Stimulated activated CD8-positive, alpha-beta memory T cell treated with anti-CD3 and anti-CD28 coated beads, Interleukin-4, amount 100 ng/mL, for 24 hours (primary cell): ENCODE data around the gene MAGI2.

Experiments used
- DNase-seq: peaks from one replicate; pipeline ENCODE4 v3.0.0-alpha.2; 2020; ENCODE audit warnings: low read depth

Gene MAGI2

DNA sequence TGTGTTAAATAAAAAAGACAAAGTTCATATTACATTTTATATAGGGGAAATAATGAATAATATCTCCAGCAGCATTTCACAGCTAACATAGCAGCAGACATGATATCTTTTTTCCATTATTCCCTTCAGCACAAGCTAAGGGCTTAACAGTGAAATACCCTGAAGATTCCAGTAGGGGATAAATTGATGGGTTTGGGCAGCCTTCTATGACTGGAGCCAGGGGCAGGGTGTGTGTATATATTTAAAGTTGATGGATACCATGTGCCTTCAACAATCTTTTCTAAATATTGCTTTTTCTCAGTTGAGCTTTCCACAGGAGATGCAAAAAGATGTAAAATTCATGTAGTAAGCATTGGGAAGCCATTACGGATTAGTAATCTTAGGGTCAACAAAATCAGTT lies 151.2 kb downstream of the MAGI2 start:
- no peak for DNase-seq

- no peak for DNase-seq
Measured at GRCh38 chr7:79301419-79301818, 152.0 kb downstream of the MAGI2 start.

DNA sequence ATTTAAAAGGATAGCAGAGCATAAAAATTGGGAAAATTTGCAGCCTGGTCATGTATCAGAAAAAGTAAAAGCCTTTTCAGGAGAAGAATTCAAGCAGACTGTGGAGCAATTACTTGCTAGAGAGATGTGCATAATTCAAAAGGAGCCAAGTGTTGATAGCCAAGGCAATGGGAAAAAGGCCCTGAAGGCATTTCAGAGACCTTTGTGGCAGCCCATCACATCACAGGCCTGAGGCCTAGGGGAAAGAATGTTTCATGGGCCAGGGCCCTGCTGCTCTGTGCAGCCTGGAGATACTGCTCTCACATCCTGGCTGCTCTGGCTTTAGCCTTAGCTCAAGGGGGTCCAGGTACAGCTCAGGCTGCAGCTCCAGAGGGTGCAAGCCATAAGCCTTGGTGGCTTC lies 152.9 kb downstream of the MAGI2 start:
- DNase-seq: no peak

DNA sequence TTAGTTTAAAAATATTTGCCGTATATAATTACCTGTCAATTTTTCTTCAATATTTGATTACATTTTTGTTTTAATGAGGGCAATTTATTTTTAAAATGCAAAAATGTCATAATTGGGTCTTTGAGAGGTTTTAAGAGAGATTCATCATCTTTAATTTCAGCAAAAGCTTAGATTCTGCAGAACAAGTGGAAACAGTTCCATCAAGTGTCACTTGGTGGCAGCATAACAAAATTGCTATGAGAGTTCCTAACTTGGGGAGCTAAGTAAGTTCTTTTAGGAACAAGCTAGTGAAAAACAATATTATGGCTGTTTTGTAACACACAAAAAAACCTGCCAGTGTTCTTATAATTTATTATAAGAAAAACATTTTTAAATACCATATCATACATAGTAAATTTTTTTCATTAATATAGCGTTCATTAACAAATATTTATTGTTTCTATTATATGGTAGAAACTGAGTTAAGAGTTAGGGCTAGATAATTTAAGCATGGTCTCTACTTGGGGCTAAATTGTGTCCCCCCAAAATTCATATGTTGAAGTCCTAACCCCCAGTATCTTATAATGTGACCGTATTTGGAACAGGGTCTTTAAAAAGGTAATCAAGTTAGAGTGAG lies 155.2 kb downstream of the MAGI2 start:
- no peak for DNase-seq

GRCh38 chr7:79296553-79297320 lies 156.7 kb downstream of the MAGI2 start:
- DNase-seq: no peak

DNA sequence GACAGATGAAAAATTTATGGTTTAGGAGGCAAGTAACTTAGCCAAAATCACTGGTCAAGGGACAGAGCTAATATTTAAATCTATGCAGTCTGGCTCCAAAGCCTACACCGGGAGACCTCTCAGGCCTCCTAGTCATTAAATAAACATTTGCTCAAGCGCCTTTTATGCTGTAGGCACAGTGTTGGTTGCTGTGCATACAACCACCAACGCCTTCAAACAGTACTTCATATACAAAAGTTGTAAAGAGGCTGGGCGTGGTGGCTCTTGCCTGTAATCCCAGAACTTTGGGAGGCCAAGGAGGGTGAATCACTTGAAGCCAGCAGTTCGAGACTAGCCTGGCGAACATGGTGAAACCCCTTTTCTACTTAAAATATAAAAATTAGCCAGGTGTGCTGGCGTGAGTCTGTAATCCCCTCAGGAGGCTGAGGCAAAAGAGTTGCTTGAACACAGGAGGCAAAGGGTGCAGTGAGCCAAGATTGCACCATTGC lies 159.8 kb downstream of the MAGI2 start:
- no peak for DNase-seq

DNA sequence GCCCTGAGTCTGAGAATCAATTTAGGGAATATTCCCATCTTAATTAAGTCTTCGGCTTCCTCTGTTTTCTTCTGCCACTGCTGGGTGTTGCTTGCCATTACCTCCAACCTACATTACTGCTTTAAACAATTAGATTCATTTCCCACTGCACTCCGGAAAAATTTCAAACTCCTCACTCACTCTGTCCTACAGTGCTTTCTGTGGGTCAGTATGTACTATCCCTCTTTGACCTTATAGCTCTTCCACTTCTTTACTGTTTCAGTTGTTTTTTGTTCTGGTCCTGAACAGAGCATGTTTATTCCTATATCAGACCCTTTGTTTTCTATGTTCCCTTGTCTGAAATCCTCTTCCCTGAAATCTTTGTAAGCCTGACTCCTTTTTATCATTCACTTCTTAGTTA lies 160.6 kb downstream of the MAGI2 start:
- DNase-seq: no peak

DNA sequence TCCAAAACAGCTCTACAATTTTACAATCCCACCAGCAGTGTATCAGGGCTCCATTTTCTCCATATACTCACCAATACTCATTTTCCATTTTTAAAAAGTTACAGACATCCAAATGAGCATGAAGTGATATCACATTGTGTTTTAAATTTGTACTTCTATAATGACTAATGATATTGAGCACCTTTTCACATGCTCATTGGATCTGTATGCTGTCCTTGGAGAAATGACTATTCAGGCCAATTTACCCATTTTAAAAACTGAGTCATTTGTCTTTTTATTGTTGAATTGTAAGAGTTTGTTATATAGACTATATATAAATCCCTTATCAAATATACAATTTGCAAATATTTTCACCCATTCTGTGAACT lies 162.0 kb downstream of the MAGI2 start:
- no peak for DNase-seq

GRCh38 chr7:79290841-79291497 lies 162.5 kb downstream of the MAGI2 start:
- DNase-seq: no peak

DNA sequence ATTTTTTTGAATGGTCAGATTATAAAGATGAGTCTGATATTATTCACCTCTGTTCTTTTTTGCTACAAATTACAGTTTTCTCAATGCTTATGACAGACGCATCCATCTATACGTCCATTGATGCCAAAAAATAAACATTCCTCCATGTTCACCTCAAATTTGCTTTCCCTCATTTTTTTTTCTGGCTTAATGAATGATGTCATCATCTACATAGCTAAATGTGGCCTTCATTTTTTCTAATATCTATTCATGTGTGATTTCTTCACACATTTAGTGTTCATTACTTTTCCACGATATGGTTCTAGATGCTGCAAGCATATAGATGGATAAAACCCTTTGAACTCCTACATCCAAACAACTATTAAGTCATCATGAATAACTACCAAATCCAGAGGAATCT lies 163.1 kb downstream of the MAGI2 start:
- no peak for DNase-seq

- no peak for DNase-seq
Measured at GRCh38 chr7:79288655-79289054, 164.8 kb downstream of the MAGI2 start.

- DNase-seq: no peak
Measured at GRCh38 chr7:79287981-79288380, 165.5 kb downstream of the MAGI2 start.

DNA sequence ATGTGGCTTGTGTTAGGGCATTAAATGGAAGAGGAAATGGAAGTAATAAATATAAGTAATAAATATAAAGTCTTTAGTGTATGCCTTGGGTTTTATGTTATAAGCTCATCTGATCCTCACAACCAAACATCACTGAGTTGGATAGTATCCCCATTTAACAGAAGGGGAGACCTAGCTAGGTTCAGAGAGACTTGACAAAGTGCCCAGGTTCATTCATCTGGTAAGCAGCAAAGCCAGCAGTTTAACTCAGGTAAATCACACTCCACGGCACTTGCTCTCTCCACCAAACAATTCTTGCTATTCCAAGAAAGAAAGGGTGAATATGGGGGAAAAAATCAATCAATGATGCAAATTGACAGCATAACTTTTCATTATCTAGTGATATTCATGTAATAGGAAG lies 167.3 kb downstream of the MAGI2 start:
- DNase-seq: no peak

- no peak for DNase-seq
Measured at GRCh38 chr7:79285756-79286155, 167.7 kb downstream of the MAGI2 start.

- no peak for DNase-seq
Measured at GRCh38 chr7:79284211-79284610, 169.3 kb downstream of the MAGI2 start.

- no peak for DNase-seq
Measured at GRCh38 chr7:79282882-79283602, 170.4 kb downstream of the MAGI2 start.

DNA sequence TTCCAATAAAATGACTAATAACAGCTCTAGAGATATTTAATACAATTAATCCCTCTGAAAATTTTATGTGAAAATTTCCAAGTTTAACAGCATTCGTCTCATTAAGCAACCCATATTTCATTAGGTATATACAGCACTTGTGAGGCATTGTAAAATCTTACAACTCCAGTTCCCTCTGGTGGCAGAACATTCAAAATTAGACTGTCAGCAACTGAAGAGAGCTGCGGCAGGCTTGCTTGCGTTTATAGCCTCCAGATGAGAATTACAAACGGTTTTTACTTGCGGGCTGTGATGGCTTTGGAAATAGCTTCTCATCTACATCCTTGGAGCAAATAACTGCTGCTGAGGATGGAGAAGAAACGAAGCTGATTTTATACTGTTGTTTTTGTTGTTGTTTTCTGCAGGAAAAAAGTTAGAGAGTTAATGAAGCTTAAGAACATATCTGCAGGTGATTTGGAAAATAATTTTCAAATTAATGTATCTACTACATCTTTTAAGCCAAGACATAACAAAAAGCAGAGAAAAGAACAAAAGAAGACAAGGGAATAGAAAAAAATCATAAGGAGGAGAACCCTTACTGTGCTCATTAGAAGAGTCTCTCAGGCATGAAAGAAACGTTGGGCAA lies 171.3 kb downstream of the MAGI2 start:
- DNase-seq: no peak

GRCh38 chr7:79281426-79281825 lies 172.0 kb downstream of the MAGI2 start:
- no peak for DNase-seq

DNA sequence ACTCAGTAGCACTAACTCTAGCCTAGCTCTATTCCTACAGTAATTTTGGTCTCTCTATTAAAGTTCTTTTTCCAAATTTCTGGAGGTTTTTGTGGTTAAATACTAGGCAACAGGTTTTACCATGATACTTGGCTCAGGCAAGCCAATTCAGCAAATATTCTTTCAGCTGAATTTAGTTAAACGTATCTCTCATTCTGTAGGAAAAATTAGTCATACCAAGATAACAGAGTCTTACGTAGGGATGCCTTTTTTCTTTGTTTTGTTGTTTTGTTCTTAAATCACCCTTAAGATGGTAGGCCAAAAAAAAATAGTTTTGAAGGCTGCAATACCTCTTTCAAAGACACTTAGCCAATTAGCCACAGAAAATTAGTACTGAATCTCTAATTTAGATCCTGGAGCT lies 180.5 kb downstream of the MAGI2 start:
- DNase-seq: no peak

- no peak for DNase-seq
Measured at GRCh38 chr7:79272066-79272669, 181.3 kb downstream of the MAGI2 start.

GRCh38 chr7:79268730-79269129 lies 184.7 kb downstream of the MAGI2 start:
- DNase-seq: no peak

- no peak for DNase-seq
Measured at GRCh38 chr7:79258826-79259225, 194.6 kb downstream of the MAGI2 start.
